Hepatocyte (in vitro differentiated cells): ENCODE data around the gene PALD1.

Source experiments
- EZH2 ChIP-seq: fragments of 200-600 bp; sonication (generic); IDR thresholded peaks from 2 replicates; pipeline ENCODE4 v1.6.1; 2016; ENCODE audit warnings: antibody characterized with exemption, mild to moderate bottlenecking, borderline replicate concordance
- TF ChIP-seq, protein P1 (sequence below): fragments of 200-600 bp; sonication (generic); IDR thresholded peaks from 2 replicates; pipeline ENCODE4 v1.5.1; 2016; ENCODE audit warnings: antibody characterized with exemption, mild to moderate bottlenecking; ENCODE audit not compliant: poor library complexity

- TF ChIP-seq, protein P1, sequence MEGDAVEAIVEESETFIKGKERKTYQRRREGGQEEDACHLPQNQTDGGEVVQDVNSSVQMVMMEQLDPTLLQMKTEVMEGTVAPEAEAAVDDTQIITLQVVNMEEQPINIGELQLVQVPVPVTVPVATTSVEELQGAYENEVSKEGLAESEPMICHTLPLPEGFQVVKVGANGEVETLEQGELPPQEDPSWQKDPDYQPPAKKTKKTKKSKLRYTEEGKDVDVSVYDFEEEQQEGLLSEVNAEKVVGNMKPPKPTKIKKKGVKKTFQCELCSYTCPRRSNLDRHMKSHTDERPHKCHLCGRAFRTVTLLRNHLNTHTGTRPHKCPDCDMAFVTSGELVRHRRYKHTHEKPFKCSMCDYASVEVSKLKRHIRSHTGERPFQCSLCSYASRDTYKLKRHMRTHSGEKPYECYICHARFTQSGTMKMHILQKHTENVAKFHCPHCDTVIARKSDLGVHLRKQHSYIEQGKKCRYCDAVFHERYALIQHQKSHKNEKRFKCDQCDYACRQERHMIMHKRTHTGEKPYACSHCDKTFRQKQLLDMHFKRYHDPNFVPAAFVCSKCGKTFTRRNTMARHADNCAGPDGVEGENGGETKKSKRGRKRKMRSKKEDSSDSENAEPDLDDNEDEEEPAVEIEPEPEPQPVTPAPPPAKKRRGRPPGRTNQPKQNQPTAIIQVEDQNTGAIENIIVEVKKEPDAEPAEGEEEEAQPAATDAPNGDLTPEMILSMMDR: no peak
- no peak for TF ChIP-seq EZH2
Measured at GRCh38 chr10:70601746-70602145, 123.2 kb downstream of the PALD1 start.
